GM10266 (cell line): Measurements from ENCODE around the gene FOXP4.
A peak's percentile ranks its signal among the peaks of the same experiment; 100 is the strongest.

Experiments
- DNase-seq: peaks from one replicate; pipeline ENCODE4 v3.0.0; 2012; ENCODE audit errors: extremely low spot score
- CTCF ChIP-seq: IDR thresholded peaks from 2 replicates; pipeline ENCODE4 v1.5.1; 2012; ENCODE audit warnings: mild to moderate bottlenecking, low read depth; ENCODE audit not compliant: control insufficient read depth, insufficient read depth; ENCODE audit errors: missing control alignments

Gene FOXP4

GRCh38 chr6:41548098-41548840 is 2.1 kb downstream of the FOXP4 start:
- peak; percentile 65 for DNase-seq
- peak; percentile 19 for TF ChIP-seq CTCF

- no peak for DNase-seq
- TF ChIP-seq CTCF: no peak
Observed at GRCh38 chr6:41548841-41549642, 2.9 kb downstream of the FOXP4 start.

DNA sequence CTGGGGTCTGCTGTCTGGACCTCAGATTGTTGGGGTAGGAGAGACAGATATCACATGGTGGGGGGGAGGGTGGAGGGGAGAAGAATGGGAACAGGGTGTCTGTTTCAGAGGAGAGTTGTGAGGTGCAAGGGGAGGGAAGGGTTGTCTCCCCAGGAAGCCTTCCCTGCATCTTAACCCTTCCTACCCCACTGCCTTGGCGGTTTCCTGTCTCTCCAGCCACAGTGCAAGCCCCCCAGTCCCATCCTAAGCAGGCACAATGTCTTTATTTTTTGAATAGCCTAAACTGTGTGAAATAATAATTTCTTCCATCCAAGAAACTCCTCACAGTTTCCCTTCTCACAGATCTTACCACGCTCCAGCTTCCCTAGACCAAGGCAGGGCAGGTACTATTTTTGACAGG is 3.5 kb downstream of the FOXP4 start:
- no peak for TF ChIP-seq CTCF
- no peak for DNase-seq

GRCh38 chr6:41551086-41551700 is 5.0 kb downstream of the FOXP4 start:
- no peak for TF ChIP-seq CTCF
- no peak for DNase-seq

DNA sequence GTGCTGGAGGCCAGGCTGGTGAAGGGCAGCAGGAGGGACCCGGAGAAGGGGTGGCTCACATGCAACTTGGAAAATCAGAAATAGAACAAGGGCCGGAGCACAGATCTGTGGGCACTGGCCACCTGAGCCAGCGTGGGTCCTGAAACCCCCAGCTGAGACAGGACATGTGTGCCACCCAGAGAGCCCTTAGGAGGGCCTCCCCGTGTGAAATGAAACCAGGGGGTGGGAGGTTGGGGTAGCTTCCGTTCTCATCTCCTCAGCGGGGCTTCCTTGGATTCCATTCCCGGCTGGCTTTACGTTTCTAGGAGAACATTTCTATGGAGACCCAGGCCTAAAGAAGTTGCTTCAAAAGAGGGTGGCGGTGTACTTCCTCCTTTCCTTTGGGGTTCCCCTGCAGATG is 5.7 kb downstream of the FOXP4 start:
- TF ChIP-seq CTCF: no peak
- no peak for DNase-seq

DNA sequence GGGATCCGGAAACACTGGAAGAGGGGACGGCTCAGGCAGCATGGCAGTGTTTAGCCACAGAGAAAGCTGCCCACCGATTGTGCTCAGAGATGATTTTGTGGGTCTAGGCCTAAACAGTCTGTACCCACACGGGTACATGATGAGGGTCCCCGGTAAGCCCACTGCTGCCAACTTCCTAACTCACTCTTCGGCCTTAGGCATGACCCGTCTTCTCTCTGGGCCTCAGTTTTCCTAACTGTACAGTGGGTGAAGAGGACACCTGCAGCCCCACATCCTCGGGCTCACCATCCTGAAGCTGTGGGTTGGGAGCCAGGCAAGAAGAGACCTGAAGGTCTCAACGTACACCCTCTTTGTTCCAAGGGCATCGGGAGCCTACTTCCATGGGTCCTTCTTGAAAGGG is 6.5 kb downstream of the FOXP4 start:
- no peak for DNase-seq

More for the DNA sequence above, 6.5 kb downstream of the FOXP4 start:
- TF ChIP-seq CTCF: no peak
